ENCODE measurements around the gene ADGRL1. TPM values are rescaled to one million over a fixed set of nuclear protein-coding genes. Genes with fewer than 3 reads are reported as not detected.
"Not testable (repeated sequence)": the region's sequence is repeated elsewhere in the genome, so short reads cannot be mapped to it uniquely, and the experiment has no call there.

The ADGRL1 gene
- total RNA-seq, 1 donor from 2014 or later, result 2.2 TPM

- DNase-seq (ENCODE audit: low read depth, low spot score), result no peak
Observed at GRCh38 chr19:14218620-14219330, 12.8 kb upstream of the ADGRL1 start.

- not testable (repeated sequence) for DNase-seq (ENCODE audit: low read depth, low spot score)
Observed at GRCh38 chr19:14217886-14218285, 11.9 kb upstream of the ADGRL1 start.

DNA sequence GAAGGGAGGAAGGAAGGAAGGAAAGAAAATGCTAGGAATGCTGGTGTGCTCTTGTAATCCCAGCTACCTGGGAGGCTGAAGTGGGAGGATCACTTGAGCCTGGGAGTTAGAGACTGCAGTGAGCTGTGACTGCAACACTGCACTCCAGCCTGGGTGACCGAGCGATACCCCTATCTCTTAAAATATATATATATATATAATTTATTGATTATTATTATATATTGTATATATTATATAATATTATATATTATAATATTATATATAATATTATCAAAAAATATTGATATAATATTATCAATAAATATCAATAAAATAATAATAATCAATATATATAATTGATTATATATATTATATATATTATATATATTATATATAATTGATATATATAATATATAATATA lies 8.6 kb upstream of the ADGRL1 start:
- no peak for DNase-seq (ENCODE audit: low read depth, low spot score)

GRCh38 chr19:14210182-14210581 lies 4.2 kb upstream of the ADGRL1 start:
- DNase-seq (ENCODE audit: low read depth, low spot score), result not testable (repeated sequence)

GRCh38 chr19:14209401-14209800 lies 3.4 kb upstream of the ADGRL1 start:
- DNase-seq (ENCODE audit: low read depth, low spot score), result not testable (repeated sequence)

DNA sequence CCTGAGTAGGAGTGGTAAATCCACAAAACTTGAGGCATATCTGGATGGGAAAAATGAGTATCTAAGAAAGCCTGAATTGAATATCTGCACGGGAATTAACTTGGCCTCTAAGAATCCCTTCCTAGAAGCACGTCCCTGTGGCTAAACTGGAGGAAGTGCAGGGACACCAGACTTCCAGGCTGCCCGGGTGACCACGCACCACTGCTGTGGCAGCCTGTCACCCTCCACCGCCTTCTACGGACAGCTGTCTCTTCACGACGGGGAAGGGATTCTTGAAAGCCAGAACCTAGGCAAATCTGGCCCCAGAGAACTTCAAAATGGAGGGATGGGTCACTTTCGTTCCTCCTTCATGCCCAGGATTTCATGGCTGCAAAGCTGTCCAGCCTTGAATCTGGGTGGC lies 2.5 kb upstream of the ADGRL1 start:
- not testable (repeated sequence) for DNase-seq (ENCODE audit: low read depth, low spot score)

- DNase-seq (ENCODE audit: low read depth, low spot score), result not testable (repeated sequence)
Observed at GRCh38 chr19:14207796-14208195, 1.8 kb upstream of the ADGRL1 start.

DNA sequence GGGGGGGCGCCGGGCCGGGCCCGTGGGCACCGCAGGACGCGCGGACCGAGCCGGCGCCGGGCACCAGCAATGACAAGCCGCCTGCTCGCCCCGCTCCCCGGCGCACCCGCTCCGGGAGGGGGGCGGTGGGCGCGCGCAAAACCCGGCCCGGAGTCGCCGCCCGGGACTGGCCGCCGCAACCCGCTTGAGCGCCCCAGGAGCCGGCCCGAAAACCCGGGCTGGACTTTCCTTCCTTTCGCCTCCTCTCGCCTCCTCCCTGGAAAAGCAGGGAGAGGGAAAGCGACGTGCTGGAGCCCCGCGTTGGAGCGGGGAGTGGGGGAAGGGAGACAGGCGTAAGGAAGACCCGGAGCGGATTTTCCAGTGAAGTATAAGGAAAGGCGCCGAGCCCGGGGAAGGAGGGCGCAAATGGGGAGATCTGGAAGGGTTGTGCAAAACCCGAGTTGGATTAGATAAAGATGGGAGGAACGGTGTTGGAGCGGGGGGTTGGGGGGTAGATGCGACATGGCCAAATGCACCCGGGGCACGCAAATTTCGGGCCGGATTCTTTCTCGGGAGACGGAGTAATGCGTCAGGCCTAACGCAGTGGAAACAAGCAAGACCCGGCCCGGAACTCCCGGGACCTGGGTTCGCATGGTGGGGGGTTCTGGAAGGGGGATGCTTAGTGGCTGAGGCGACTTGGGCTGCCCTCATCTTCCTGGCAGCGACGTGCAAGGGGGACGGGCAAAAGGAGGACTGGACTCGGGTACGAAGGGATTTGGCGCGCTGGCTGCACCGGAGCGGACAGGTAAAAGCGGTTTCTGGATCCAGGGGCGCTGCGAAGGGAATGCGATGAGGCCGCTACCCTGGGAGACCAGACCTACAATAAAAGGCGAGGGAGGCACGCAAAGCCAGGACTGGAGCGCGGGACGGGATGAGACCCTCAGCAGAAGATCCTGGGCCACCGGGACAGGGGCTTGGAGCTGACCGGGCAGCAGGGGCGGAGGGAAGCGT lies 1.1 kb upstream of the ADGRL1 start:
- DNase-seq (ENCODE audit: low read depth, low spot score), result peak; percentile 84

- DNase-seq (ENCODE audit: low read depth, low spot score), result not testable (repeated sequence)
Observed at GRCh38 chr19:14206308-14206707, 339 bp upstream of the ADGRL1 start.

GRCh38 chr19:14204676-14205451 lies 1.1 kb downstream of the ADGRL1 start:
- not testable (repeated sequence) for DNase-seq (ENCODE audit: low read depth, low spot score)

GRCh38 chr19:14204219-14204618 lies 1.8 kb downstream of the ADGRL1 start:
- DNase-seq (ENCODE audit: low read depth, low spot score), result not testable (repeated sequence)

DNA sequence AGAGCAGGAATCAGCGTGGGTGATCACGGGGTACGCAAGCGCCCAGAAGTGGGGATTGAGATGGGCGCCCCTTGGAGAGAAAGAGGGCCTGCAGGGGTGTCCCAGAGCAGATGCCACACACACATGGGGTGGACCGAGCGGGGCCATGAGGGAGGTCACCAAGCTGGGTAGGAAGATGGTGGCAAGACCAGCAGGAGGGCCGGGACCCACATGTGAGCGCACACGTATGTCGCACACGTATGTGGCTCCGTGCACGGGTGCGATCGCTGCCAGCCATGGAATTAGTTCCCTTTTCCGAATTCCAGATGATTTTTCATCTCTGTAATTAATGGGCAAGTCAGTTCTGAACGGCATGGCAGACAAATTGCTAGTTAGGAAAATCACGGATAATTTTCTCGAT lies 2.2 kb downstream of the ADGRL1 start:
- not testable (repeated sequence) for DNase-seq (ENCODE audit: low read depth, low spot score)

GRCh38 chr19:14203177-14203576 lies 2.8 kb downstream of the ADGRL1 start:
- DNase-seq (ENCODE audit: low read depth, low spot score), result no peak

GRCh38 chr19:14201481-14201880 lies 4.5 kb downstream of the ADGRL1 start:
- not testable (repeated sequence) for DNase-seq (ENCODE audit: low read depth, low spot score)

DNA sequence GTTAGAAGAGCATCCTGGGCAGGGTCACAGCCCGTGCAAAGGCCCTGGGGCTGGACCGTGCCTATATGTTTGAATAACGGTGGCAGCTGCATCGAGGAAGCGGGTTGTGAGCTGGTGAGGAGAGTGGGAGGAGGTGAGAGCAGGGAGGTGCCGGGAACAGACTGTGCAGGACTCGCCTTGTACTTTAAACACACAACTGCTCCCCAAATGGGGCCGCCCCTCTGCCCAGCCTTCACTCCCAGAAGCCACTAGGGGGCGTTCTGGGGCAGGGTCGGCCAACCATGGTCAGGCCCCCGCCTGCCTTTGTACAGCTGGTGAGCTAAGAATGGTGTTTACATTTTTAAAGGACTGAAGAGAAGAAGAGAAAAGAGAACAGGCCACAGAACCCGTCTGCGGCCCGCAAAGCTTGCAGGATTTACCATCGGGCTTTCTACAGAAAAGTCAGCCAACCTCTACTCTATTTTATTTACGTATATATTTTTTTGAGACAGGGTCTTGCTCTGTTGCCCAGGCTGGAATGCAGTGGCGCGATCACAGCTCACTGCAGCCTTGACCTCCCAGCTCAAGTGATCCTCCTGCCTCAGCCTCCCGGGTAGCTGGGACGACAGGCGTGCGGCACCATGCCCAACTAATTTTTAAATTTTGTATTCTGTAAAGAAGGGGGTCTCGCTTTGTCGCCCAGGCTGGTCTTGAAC lies 5.7 kb downstream of the ADGRL1 start:
- DNase-seq (ENCODE audit: low read depth, low spot score), result not testable (repeated sequence)

DNA sequence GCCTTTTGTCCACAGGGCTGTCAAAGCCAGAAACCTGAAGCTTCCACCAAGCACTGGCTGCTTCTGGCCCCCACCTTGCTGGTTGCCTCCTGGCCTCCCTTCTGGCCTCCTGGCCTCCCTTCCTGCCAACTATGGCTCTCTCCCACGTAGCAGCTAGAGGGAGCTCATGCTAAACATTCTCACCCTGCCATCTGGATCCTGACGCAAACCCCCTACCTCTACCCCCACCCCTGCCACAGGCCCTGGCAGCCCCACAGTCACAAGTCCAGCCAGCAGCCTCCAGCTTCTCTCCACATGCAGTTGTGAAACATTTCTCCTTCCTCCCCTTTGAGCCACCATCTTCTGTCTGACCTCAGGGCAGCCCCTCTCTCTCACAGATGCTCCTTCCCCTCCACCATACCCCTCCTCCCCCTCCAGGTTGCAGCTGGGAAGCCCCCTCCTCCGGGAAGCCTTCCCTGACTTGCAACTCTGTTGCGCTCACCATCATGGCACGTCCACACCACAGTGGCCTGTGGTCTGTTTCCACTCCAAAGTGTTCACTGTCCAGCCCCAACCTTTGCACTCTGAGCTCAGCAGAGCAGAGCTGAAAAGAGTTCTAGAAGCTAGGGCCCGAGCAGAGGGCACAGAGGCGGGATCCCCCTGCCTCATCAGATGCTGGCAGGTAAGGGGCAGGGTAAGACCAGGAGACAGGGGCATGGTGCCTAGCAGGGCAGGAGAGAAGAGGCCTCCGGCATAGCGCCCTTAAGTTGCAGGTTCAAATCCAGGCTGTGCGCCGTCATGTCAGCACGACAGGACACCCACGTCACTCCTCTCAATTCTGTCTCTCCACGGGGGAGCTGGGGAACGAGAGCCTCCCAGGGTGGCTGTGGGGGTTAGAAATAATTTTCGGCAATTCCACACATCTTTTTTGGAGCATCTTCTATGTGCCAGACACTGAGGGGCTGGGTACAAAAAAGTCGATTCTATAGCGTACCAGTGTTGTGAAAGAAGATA lies 7.3 kb downstream of the ADGRL1 start:
- DNase-seq (ENCODE audit: low read depth, low spot score), result no peak

- DNase-seq (ENCODE audit: low read depth, low spot score), result no peak
Observed at GRCh38 chr19:14197882-14198281, 8.1 kb downstream of the ADGRL1 start.

- DNase-seq (ENCODE audit: low read depth, low spot score), result not testable (repeated sequence)
Observed at GRCh38 chr19:14197288-14197687, 8.7 kb downstream of the ADGRL1 start.

DNA sequence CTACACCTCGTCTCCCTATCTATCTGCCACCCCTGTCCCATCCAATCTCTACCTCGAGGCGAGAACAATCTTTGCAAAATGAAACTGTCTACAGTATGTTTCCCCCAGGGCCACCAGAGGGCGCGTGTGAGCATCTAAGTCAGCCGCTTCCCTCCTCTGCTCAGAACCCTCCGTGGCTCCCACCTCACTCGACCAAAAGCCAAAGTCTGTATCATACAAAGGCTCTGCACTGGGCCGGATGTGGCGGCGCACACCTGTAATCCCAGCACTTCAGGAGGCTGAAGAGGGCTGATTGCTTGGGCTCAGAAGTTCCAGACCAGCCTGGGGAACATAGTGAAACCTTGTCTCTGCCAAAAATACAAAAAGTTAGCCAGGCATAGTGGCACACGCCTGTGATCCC lies 9.9 kb downstream of the ADGRL1 start:
- DNase-seq (ENCODE audit: low read depth, low spot score), result peak; percentile 10

DNA sequence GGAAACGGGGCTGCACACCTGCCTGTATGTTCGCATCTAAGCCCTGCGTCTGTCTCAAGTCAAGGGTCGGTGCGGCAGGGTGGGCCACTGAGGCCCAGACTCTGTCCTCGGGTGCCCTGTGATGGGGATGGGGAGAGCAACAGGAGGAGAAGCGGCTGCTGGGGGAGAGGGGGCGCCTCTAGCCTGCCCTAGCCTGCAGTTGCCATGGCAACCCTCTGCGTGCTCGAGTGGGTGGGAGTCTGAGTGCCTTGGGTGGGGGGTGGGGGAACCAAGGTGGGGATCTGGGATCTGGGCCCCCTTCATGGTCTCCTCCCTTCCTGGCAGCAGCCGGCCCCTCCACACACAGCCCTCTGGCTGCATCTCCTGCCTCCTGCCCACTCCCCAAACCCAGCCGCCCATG lies 10.8 kb downstream of the ADGRL1 start:
- DNase-seq (ENCODE audit: low read depth, low spot score), result not testable (repeated sequence)

Measured in pulmonary artery endothelial cell (primary cell).